SK-N-SH treated with all-trans-retinoic acid at 6 μM for 48 hours (cell line): ENCODE measurements around the gene SPN.

Source experiments
- ARNTL ChIP-seq: fragments of 450-650 bp; formaldehyde crosslinking; IDR thresholded peaks from 2 replicates; pipeline ENCODE4 v1.5.0; 2020; ENCODE audit warnings: low read depth, mild to moderate bottlenecking, moderate library complexity, borderline replicate concordance
- TSHZ2 ChIP-seq: fragments of 250-450 bp; sonication (Bioruptor Pico); IDR thresholded peaks from 2 replicates; pipeline ENCODE4 v1.5.0; 2020; ENCODE audit warnings: mild to moderate bottlenecking, moderate library complexity
- ZNF70 ChIP-seq: fragments of 450-650 bp; formaldehyde crosslinking; IDR thresholded peaks from 2 replicates; pipeline ENCODE4 v1.5.0; 2020; ENCODE audit warnings: mild to moderate bottlenecking, moderate library complexity

GRCh38 chr16:29643596-29643995, 19.5 kb upstream of the SPN start:
- TF ChIP-seq ARNTL (CRISPR knock-in tag) (no peak), TSHZ2 (no peak), ZNF70 (CRISPR knock-in tag) (no peak)
